Astrocyte (in vitro differentiated cells and primary cell): ENCODE results near the gene KCNMA1.

Source experiments
- CTCF ChIP-seq: IDR thresholded peaks from 2 replicates; pipeline ENCODE4 v1.5.1; 2011; ENCODE audit warnings: low read depth, mild to moderate bottlenecking, inconsistent platforms, low read length, moderate library complexity; ENCODE audit not compliant: insufficient read depth
- EZH2 ChIP-seq: IDR thresholded peaks from 2 replicates; pipeline ENCODE4 v1.6.1; 2012; ENCODE audit warnings: mild to moderate bottlenecking, low read length, inconsistent platforms; ENCODE audit not compliant: insufficient read depth

GRCh38 chr10:76944640-76945039 lies 693.0 kb downstream of the KCNMA1 start:
- TF ChIP-seq CTCF, result no peak
- TF ChIP-seq EZH2, result no peak
